Measurements from ENCODE around the gene FAM107B. TPM values are rescaled to one million over a fixed set of nuclear protein-coding genes. Genes with fewer than 3 reads are reported as not detected.

FAM107B gene
- total RNA-seq, 1 donor from 2014 or later = 3.4 TPM

DNA sequence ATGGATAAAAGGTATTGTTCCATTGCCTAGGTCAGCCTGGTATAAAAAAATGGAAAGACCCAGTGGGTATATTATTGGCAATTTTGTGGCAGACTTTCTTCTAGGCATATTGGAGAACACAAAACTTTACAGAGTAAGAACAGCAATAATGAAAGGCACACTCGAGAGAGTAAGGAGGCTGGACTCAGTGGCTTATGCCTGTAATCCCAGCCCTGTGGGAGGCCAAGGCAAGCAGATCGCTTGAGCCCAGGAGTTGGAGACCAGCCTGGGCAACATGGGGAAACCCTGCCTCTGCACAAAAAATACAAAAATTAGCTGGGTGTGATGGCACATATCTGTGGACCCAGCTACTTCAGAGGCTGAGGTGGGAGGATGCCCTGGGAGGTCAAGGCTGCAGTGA lies 158.2 kb downstream of the FAM107B start:
- ATAC-seq (no peak), DNase-seq (no peak)
- intact Hi-C loops (cut with micrococcal nuclease) = no loop called here

DNA sequence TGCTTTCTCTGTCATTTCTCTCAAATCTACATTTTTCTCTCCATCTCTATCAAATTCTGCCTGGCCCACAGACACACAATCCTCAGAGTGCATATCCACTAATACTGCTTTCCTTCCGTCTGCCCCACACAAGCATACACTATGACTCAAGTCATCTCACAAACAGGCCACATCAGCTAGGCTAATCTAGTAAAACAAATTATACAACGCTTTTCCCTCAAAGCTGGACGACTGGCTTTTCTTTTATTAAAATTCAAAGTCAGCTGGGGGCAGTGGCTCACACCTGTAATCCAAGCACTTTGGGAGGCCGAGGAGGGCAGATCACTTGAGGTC lies 161.1 kb downstream of the FAM107B start:
- intact Hi-C loops (cut with micrococcal nuclease) = no loop called here
- ATAC-seq = no peak

DNA sequence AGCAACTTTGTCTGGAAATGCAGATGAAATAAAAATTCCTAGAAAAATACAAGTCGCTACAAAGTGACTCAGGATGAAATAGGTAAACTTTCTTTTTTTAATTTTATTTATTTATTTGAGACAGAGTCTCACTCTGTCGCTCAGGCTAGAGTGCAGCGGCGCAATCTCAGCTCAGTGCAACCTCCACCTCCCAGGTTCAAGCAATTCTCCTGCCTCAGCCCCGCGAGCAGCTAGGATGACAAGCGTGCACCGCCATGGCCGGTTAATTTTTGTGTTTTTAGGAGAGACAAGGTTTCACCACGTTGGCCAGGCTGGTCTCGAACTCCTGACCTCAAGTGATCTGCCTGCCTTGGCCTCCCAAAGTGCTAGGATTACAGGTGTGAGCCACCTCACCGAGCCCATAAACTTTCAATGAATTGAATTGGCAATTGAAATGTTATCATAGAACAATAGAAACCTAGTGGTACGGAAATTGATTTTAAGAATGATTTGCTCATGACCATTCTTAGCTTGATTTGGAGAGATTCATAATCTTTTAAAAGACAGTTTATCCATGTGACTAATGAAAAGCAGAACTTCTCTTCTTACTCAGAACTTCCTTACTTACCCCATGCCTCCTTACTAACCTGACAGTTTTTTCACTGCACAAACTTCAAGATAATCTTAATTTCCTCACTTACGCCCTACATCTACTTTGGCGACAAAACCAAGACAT lies 161.7 kb downstream of the FAM107B start:
- intact Hi-C loops (cut with micrococcal nuclease) = no loop called here
- DNase-seq = no peak
- no peak for ATAC-seq

More for the DNA sequence above, 161.1 kb downstream of the FAM107B start:
- DNase-seq = no peak

DNA sequence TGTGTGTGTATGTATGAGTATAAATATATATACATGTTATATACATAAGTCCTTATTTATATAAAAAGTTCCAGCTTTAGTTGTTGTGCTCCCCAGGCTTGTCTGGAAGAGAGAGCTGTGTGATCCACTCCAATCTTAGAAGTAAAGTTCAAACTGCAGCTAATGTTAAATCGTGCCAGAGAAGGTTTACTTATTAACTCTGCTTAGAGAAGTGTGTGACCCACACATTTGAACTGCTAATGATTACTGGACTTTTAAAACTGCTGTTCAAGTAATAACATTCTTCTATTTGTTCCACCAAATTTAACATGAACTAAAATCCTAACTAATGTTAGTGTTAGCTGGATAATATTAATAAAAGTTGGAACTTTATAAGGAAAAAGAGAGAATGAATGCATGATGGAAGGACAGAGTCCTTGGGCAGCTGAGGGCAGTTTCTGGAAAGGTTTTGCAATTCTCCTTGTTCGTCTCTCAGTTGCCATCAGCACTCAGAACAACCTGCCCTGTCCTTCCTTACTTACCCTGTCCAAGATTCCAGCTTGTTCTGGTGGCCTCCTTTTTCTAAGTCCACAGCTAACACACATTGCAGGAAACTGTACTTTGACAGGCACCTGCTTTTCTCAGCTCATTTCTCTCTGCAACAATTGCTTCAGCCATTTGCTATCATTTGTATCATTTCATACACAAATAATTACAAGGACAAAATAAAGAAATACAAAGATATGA lies 162.6 kb downstream of the FAM107B start:
- ATAC-seq = no peak
- intact Hi-C loops (cut with micrococcal nuclease) = no loop called here
- no peak for DNase-seq

DNA sequence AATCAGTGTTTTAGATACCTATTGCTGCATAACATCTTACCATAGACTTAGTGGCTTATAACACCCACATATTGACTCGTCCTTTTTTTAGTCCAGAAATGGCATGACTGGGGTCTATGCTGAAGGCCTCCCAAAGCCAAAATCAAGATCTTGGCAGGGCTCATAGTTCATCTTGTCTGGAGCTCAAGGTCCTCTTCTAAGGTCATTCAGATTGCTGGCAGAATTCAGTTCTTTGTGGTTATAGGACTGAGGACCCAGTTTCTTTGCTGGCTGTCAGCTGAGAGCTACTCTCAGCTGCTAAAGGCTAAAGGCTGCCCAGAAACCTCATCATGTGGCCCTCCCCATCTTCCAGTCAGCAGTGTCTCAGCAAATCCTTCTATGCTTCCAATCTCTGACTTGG lies 165.5 kb downstream of the FAM107B start:
- DNase-seq = no peak
- no peak for ATAC-seq
- intact Hi-C loops (cut with micrococcal nuclease) = no loop called here

DNA sequence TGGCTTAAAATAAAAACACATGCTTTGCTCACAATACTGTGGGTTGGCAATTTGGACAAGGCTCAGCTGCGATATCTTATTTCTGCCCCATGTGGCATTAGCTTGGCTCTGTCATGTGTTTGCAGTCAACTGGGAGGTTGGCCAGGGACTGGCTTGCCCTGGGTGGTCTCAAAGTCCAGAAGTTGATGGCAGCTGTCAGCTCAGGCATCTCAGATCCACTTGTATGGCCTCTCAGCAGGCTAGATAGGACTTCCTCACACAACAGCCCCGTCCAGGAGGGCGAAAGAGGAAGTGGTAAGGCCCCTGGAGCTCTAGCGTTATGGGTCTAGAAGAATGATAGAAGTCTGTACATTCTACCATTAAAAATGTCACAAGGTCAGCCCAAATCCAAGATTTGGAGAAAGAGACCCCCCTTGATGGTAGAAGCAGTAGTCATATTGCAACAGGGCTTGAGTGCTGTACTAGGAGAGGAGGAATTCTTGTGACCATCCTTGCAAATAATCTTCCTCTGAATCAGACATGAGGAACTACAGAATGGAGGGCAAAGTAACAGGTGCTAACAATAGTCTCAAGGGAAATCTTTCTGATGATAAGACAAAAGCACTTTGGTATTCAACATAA lies 166.2 kb downstream of the FAM107B start:
- DNase-seq (no peak), ATAC-seq (no peak)
- intact Hi-C loops (cut with micrococcal nuclease) = no loop called here

DNA sequence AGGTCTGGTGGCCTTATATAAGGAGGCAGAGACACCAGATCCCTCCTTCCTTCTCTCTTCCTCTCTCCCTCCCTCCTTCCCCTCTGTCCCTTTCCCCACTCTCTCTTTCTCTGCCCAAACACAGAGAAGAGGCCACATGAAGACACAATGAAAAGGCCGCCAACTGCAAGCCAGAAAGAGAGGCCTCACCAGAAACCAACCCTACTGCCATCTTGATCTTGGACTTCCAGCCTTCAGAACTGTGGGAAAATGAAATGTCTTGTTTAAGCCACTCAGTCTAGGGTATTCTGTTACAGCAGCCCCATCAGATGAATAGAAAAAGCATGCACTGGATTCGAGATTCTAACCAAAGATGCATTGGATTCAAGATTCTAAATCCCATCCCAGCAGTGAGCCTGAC lies 168.1 kb downstream of the FAM107B start:
- DNase-seq = no peak
- no peak for ATAC-seq
- intact Hi-C loops (cut with micrococcal nuclease) = no loop called here

DNA sequence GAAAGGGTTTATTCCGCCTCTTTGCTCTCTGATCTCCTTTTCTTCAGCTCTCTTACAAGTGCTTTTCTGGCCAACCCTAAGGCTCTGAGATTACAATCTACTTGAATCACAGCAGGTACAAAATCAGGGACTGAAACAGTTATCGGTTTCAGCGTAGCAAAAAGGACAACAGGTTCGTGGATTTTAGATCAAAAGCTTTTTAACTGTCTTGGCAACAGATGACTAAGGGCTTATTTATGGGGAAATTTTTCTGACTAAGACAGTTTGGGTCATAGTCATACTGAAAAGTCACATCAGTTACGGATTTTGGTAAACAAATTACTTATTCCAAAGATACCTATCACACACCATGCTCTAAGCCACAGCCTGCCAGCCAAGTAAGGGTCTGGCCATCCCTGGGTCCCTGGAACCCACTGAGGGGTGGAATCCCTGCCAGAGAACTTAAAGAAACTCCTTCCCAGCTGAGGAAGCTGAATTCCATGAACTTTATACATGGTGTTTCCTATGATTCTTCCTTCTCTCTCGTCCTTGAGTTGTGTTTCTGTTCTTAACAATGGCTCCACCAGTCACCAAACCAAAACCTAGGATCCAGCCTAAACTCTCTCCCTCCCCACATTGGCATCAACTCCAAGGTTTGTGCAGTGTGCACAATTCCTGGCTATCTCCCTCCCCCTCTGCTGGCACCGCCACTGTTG lies 169.3 kb downstream of the FAM107B start:
- ATAC-seq (no peak), DNase-seq (no peak)
- intact Hi-C loops (cut with micrococcal nuclease) = no loop called here

DNA sequence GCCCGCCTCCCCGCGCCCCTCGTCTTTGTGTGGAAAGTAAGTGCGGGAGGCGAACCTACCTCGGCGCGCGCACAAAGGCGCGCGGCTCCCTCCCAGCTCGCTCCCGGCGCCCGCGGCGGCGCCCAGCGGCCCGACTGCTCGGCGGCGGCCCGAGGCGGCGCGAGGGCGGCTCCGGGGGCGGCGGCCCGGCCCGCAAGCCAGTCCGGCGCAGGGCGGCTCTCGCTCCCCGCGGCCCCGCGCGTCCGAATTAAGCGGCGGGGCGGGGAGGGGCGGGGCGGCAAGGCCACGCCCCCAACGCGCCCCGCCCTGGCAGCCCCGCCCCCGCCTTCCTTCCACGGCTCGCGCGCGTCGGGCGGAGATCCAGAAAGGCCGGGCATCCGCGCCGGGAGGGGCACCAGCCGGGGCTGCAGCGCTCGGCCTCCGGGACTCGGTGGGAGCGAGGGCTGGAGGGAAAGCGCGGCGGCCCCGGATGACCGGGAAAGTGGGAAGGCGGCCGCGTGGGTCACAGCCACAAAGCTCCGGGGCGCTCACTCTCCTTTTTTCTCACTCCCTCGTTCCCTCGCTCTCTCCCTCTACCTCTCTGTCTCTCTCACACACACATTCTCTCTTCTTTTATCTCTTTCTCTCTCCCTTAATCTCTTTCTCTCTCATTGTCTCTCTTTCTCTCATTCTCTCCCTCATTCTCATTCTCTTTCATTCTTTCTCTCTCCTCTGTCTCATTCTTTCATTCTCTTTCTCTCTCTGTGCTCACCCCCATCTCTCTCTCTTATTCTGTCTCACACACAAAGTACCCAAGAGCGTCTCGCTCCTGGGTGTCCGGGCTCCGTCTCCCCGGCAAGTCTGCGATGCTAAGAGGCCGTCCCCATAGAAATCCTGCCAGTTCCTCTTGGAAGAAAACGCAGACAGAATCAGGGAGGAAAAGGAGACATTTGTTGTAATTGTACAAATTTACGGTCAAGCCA lies 170.2 kb downstream of the FAM107B start:
- DNase-seq (peak; percentile 92), ATAC-seq (peak; percentile 99)
- intact Hi-C loops (cut with micrococcal nuclease) = no loop called here

DNA sequence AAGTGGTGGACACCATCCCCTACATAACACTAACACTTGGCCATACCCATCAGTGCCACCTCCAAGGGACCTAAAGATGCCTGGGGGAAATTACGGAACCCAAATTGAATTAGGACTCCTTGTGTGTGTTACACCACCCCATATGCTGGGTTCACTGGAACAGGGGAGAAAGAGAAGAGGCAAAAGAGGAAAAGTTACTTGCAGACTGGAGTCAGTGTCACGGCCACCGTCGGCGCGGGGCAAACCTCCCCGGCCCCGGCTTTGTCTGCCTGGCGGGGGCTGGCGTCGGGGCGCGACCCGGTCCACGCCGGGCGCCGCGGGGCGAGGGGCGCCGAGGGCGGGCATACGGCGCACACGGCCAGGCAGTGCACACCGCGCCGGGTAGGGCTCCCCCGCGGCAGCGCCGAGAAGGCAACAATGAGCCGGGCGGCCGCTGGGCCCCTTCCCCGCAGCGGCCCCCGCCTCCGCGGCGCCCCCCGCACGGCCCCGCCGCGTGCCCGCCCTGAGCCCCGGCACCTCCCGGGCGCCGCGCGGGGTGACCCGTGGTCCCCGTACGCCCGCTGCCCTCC lies 171.1 kb downstream of the FAM107B start:
- DNase-seq (peak; percentile 46), ATAC-seq (no peak)
- intact Hi-C loops (cut with micrococcal nuclease) = no loop called here

DNA sequence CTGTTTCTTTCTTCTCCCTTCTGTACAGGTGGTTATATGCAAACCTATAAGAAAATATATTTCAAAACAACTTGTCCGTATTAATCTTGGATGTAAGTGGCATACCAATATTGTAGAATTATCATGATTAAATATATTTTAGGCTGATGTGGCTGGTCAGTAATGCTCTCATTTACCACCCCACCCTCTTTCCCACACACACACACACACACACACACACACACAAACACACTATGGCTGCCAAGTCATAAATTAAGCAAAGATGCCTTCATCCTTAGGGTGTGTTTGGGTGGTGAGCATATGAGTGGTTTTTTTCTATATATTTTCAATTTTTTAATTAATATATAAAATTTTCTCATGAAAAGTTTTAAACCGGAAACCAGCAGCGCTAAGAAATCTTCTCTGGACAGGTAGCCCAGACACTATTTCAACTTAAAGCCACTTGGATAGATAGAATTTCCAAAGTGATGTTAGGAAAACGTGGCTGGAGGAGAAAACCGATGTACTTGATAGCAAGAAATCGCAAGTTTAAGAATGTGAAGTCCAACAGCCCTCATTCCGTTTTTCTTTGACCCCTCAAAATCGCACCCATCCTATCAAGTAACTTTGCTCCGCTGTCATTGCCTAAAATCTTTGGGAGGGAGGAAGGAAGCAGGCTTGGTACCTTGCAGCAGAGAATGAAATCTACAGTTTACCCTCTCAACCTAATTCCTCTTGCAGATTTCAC lies 171.7 kb downstream of the FAM107B start:
- intact Hi-C loops (cut with micrococcal nuclease) = no loop called here
- no peak for ATAC-seq
- DNase-seq = no peak

DNA sequence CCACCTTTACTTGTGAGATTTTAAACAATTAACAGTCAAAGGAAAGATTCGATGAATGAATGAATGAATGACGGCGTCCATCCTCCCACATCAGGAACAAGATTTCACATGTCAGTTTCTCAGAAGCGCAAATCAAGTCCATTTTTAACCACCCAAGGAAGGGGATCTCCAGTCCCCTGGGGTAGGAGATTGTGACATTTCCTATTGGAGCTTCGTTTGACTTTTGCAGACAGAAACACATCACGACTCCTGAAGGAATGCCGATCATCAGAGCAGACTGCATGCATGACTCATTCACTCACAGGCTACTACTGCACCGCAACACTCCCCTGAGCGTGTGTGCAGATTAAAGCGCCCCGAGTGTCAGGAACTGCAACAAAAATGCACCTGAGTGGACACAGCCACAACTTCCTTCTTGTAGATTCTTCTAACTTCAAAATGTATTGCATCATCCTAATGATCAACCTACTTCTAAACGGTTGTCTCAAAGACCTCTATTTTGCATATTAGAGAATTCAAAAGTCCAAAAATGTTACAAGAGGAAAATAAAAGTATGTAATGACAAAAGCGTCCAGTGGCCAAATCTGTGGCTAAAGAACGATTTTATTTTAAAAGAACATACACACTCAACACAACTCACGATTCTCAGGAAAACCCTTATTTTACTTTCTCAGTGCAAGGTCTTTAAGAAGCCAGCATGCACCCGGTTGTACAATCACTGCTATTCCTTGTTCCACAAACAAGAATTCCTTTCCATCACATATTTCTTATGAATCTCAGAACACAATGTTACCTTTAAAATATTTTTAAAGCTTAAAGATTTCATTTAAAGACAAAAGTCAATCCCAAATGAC lies 172.6 kb downstream of the FAM107B start:
- intact Hi-C loops (cut with micrococcal nuclease) = no loop called here
- ATAC-seq (no peak), DNase-seq (no peak)

DNA sequence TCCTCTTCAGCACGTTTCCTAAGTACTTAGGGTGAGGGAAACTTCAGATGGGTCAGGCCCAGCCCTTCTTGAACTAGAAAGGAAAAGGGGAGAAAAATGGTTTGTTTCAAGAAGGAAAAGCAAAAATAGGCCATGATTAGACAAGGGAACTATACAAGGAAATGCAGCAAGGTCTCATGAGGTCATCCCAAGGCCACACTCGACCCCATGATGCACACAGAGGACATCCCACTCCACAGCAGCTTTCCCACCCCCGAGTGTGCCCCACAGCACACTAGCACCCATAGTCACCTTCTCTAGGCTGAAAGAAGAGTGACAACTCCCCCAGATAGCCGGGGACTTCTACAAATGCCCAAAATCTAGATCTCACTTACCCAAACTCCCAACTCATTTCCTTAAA lies 173.4 kb downstream of the FAM107B start:
- intact Hi-C loops (cut with micrococcal nuclease) = no loop called here
- DNase-seq = no peak
- ATAC-seq = no peak

DNA sequence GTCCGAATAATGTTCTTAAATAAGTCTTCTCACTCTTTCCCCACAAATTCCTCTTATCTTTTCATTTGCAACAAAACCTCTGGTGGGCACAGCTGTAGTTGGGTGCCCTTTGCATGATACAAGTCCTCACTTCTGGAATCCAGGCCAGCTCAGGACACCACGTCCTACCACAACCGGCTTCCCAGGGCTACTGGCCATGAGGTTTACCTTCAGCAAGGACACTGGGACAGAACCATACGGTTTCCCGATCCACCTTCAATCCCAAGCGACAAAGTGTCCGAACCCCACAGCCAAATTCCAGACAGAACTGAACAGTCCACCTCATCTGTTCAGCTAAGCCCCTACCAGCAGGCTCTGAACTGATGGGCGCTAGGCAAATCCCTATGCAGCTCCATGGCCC lies 174.6 kb downstream of the FAM107B start:
- ATAC-seq (no peak), DNase-seq (no peak)
- intact Hi-C loops (cut with micrococcal nuclease) = no loop called here

DNA sequence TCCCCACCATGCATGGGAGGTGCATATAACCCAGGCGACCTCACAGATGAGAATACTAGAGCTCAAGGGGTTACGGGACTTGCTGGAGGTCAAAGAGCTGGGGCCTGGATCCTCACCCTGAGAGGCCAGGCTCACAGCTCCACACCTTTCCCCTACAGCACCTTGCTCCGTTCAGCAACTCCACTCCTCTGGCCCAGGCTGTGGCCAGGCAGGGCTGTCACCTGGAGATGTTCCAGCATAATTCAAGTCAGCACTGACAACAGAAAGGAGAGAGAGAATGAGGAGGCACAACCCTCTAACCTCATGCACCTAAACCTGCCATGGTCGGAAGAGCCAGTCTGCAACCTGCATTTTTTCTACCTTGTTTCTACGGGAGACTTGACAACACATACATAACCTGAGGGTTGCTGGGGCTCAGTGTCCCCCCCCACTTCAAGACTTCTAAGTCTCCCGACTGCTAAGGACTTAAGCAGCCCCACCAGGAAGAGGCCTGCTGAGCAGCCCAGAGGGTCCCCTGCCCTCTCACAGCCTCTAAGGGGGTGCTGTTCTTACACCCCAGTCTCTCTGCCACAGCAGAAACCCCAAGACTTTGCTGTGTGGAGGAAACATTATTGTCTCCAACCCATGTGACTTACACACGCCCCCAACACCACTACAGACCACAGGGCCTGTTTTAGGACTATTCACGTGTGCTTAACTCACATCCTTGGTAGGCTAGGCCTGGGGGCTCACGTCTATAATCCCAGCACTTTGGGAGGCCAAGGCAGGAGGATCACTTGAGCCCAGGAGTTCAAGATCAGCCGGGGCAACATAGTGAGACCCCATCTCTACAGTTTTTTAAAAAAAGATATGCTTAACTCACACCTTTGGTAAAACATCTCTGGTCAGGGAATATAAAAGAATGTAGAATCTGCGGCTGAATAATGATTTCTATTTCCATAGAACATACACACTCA lies 175.6 kb downstream of the FAM107B start:
- DNase-seq = no peak
- ATAC-seq = no peak
- intact Hi-C loops (cut with micrococcal nuclease) = no loop called here

DNA sequence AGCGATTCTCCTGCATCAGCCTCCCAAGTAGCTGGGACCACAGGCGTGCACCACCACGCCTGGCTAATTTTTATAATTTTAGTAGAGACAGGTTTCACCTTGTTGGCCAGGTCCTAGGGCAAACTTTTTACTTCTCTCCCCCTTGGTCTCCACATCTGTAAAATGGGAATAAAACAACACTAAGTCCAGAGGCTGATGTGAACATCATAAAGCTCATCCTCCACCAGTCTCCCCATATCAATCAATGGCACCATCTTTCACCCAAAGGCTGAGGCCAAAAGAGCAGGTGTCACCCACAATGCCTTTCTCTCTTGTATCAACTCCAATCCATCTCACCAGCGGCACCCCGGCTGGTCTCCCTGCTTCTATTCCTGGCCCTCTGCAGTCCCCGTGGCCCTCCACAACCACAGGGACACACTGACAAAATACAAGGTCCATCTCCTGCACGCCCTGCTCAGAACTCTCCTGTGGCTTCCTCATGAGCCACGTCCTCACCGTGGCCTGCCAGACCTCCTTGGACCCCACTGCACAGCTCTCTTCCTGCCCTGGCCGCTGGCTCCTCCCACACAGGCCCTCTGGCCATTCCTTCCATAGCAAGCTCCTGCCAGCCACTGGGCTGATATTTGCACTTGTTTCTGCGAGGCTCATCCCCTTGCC lies 179.0 kb downstream of the FAM107B start:
- intact Hi-C loops (cut with micrococcal nuclease) = no loop called here
- ATAC-seq = no peak
- no peak for DNase-seq

Measured in left ventricle myocardium superior (tissue), 1 donor.